ENCODE measurements around the gene FBXL5. TPM values are rescaled to one million over a fixed set of nuclear protein-coding genes. Genes with fewer than 3 reads are reported as not detected.

The FBXL5 gene
- total and polyA plus RNA-seq, 2 donors (not counting 3 experiments of a cell fraction or from before 2014, with no cell fraction given): 42.2 to 60.2 TPM

DNA sequence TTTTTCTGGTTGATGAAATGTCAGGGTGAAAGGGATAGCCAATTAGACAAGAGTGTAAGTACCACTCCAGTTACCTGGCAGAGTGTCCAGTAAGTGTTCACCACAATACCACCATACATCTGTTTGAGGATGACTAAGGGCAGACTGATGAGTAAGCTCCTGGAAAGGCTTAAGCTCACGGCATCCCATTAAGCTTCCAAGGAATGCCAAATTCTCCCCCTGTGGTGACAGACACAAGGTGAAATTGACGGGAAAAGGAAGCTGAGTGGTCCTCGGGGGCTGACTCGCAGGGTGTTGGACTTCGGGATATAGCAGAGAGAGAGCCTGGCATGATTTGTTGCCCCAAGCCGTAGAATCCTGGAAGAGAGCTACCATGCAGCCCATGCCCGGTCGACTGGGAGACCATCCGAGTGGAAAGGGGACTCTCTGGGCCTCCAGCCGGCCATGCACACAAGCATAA lies 40.1 kb upstream of the FBXL5 start:
- Histone ChIP-seq H3K9me1 (replicated peaks; ENCODE audit: control insufficient read depth, extremely low read depth, insufficient read depth, low read length) (no peaks in the 10 kb centered on the region), H3K27me3 (ENCODE audit: control insufficient read depth in 2 of 2, insufficient read depth in 2 of 2, low read length in 2 of 2) (no peaks in the 10 kb centered on the region), H3K4me1 (ENCODE audit: control insufficient read depth, extremely low read depth, insufficient read depth, low read length) (peaks cover 26% of the 10 kb centered on the region), H3K9ac (replicated peaks; ENCODE audit: extremely low read depth, insufficient read depth, low read length) (no peak overlapping the region), H3K9me3 (replicated peaks; ENCODE audit: control insufficient read depth, insufficient read depth, low read length) (no peaks in the 10 kb centered on the region), H3K36me3 (ENCODE audit: control insufficient read depth in 2 of 2, extremely low read depth in 1 of 2, insufficient read depth in 2 of 2, low read length in 2 of 2) (no peaks in the 10 kb centered on the region), H3K4me2 (ENCODE audit: insufficient read depth, low read length) (peak overlapping the region; percentile 4), H2AFZ (ENCODE audit: low read depth, low read length) (peak overlapping the region; percentile 54), H3K79me2 (ENCODE audit: control insufficient read depth, insufficient read depth, low read length) (no peaks in the 10 kb centered on the region), H3K27ac (ENCODE audit: insufficient read depth, low read depth, low read length) (no peak overlapping the region), H4K20me1 (replicated peaks; ENCODE audit: control insufficient read depth, extremely low read depth, insufficient read depth, low read length) (no peaks in the 10 kb centered on the region), H3K4me3 (replicated peaks in 1 of 3; ENCODE audit: insufficient read depth in 1 of 3, low read depth in 1 of 3, low read length in 3 of 3) (no peak overlapping the region)
- DNase-seq (ENCODE audit: low read depth, low spot score): peak; percentile 43
- peak; percentile 66 for FAIRE-seq
- BruUV-seq (replicated peaks): no TSS peak
- ChIA-PET CTCF (interaction anchor here (0.8 to 1.6 kb wide), 4 partner anchors 13 to 261 kb away, joined by 3 to 4 read pairs (median 4); partner anchors contain the start of gene FAM200B), POLR2A (interaction anchor here (0.7 kb wide), 1 partner anchor 10 kb away, joined by 7 read pairs; no protein-coding TSS in a partner anchor)
- TF ChIP-seq, protein P1, sequence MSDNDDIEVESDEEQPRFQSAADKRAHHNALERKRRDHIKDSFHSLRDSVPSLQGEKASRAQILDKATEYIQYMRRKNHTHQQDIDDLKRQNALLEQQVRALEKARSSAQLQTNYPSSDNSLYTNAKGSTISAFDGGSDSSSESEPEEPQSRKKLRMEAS (IDR thresholded peaks at IDR 0.05; ENCODE audit: insufficient read depth, insufficient read length): no peak
- TF ChIP-seq POLR2A (IDR thresholded peaks at IDR 0.05; ENCODE audit: low read depth, low read length) (no peak), EZH2 (IDR thresholded peaks at IDR 0.05; ENCODE audit: borderline replicate concordance, low read depth, low read length, severe bottlenecking) (no peak), MYC (IDR thresholded peaks at IDR 0.05; ENCODE audit: low read depth, low read length) (no peak), FOS (IDR thresholded peaks at IDR 0.05; ENCODE audit: borderline replicate concordance, insufficient read depth, low read length) (peak; percentile 90), JUN (IDR thresholded peaks at IDR 0.05; ENCODE audit: borderline replicate concordance, insufficient read depth, insufficient read length, low read depth) (peak; percentile 16), GATA2 (IDR thresholded peaks at IDR 0.05; ENCODE audit: insufficient read depth, insufficient read length, low read depth, low read length) (no peak)
- TF ChIP-seq, protein P2, sequence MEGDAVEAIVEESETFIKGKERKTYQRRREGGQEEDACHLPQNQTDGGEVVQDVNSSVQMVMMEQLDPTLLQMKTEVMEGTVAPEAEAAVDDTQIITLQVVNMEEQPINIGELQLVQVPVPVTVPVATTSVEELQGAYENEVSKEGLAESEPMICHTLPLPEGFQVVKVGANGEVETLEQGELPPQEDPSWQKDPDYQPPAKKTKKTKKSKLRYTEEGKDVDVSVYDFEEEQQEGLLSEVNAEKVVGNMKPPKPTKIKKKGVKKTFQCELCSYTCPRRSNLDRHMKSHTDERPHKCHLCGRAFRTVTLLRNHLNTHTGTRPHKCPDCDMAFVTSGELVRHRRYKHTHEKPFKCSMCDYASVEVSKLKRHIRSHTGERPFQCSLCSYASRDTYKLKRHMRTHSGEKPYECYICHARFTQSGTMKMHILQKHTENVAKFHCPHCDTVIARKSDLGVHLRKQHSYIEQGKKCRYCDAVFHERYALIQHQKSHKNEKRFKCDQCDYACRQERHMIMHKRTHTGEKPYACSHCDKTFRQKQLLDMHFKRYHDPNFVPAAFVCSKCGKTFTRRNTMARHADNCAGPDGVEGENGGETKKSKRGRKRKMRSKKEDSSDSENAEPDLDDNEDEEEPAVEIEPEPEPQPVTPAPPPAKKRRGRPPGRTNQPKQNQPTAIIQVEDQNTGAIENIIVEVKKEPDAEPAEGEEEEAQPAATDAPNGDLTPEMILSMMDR (IDR thresholded peaks at IDR 0.05; ENCODE audit: extremely low read depth in 1 of 2, insufficient read depth in 1 of 2, low read depth in 1 of 2, low read length in 2 of 2): no peak
- dilution Hi-C loops (cut with MboI; ENCODE audit: extremely low pct_ligation_motif_present, low sequenced_read_pairs) (no loop called here), intact Hi-C loops (cut with micrococcal nuclease) (no loop called here)
